GM19240 (cell line): ENCODE data around the gene ZMYND8.
"Not testable (repeated sequence)": the region's sequence is repeated elsewhere in the genome, so short reads cannot be mapped to it uniquely, and the experiment has no call there.

Experiments used
- DNase-seq: peaks from one replicate; pipeline ENCODE4 v3.0.0; 2011; ENCODE audit warnings: low spot score; ENCODE audit not compliant: insufficient read length

ZMYND8 gene

DNA sequence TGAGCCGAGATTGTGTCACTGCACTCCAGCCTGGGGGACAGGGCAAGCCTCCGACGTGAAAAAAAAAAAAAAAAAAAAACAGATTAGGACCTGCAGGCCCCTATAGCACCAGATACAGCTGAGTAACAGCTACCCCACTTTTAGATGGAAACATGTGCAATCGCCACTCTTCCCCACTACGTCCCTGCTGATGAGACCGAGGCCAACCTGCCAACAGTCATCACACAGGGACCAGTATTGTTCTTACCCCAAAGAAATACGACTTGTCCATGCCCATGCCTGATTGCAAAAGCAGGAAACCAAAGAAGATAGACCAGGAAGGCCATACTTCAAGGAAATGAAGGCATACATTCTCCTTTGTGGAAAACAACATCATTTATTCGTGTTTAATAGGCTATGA lies 45.8 kb downstream of the ZMYND8 start:
- DNase-seq, result no peak

DNA sequence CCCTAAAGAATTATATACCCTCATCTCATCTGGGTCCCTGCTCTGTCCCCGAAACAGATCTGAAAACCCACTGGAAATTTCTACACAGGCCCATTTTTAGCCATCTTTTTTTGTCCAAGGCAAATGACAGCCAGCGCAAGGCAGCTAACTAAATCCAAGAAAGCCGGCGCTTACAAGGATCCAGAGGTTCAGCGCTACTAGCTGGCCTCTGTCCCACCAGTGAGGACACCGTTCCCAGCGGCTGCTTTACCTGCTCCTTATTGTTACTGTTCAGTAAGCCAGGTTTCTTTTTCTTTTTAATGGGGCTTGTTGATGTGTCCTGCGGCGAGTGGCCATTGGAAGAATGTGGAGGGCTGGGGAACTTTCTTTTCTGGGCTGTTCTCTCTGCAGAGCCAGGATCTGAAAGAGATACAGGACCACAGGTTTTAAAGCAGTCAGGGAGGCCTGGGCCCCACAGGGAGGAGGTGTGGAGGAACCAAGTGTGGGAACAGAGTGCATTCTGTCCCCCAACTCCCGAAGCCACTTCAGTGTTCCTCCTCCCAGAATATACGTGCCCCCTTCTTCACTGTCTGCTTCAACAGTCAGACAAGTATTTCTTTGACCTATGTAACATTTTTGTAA lies 46.6 kb downstream of the ZMYND8 start:
- no peak for DNase-seq

DNA sequence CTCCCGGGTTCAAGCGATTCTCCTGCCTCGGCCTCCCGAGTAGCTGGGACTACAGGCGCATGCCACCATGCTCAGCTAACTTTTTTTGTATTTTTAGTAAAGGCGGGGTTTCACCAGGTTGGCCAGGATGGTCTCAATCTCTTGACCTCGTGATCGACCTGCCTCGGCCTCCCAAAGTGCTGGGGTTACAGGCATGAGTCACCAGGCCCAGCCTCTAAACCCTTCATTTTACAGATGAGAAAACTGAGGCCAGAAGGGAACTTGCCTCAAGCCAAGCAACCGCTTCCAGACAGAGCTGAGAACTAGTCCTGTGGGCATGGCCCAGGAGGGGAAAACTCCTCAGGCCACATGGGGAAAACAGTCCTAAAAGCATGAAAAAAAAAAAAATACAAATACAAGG lies 47.1 kb downstream of the ZMYND8 start:
- no peak for DNase-seq

DNA sequence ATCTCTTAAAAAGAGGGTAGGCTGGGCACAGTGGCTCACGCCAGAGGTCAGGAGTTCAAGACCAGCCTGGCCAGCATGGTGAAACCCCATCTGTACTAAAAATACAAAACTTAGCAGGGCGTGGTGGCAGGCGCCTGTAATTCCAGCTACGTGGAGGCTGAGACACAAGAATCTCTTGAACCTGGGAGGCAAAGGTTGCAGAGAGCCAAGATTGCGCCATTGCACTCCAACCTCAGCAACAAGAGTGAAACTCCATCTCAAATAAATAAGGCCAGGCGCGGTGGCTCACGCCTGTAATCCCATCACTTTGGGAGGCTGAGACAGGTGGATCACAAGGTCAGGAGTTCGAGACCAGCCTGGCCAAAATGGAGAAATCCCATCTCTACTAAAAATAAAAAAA lies 48.9 kb downstream of the ZMYND8 start:
- DNase-seq, result not testable (repeated sequence)

DNA sequence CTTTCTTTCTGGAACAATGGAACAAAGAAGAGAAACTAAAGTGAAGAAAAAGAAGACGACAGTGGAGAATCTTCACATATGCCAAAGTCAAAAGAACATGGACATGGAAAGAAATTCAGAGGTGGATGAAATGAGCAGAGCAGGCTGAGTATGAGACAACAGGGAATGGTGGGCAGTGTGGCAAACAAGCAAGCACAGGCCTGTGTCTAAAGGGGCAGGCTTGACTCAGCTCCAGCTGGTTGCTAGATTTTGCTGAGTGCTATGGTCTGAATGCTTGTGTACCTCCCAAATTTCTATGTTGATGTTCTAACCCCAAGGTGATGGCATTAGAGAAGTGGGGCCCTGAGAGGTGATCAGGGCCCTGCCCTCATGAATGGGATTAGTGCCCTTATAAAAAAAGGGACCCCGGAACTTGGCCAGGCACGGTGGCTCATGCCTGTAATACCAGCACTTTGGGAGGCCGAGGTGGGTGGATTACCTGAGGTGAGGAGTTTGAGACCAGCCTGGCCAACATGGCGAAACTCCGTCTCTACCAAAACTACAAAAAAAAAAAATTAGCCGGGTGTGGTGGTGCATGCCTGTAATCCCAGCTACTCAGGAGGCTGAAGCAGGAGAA lies 49.6 kb downstream of the ZMYND8 start:
- no peak for DNase-seq

DNA sequence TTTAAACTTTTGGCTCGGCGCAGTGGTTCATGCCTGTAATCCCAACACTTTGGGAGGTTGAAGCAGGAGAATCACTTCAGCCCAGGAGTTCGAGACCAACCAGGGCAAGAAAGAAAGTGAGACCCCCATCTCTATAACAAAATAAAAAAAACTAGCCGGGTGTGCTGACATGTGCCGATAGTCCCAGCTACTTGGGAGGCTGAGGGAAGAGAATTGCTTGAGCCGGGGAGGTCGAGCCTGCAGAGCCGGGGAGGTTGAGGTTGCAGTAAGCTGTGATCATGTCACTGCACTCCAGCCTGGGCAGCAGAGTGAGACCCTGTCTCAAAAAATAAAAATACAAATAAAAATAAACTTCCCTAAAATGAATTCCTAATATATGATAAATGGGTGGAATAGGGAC lies 50.4 kb downstream of the ZMYND8 start:
- no peak for DNase-seq

DNA sequence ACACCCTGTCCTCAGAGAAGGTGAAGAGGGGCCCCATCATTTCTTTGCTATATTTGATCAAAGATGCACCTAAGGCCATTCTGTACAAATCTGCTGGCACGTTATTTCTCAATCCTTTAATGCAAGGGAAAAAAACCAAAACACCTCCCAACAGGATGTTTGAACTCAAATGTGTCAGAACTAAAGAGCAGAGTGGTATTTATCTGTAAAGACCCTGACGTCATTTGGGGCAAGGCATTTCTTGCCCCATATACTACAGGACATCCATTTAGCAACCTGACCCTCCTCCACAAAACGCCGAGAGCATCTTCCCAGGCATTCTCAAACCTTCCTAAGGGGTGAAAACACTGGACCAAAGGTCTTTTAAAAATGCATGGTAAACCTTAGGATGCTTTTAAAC lies 50.8 kb downstream of the ZMYND8 start:
- DNase-seq, result no peak

DNA sequence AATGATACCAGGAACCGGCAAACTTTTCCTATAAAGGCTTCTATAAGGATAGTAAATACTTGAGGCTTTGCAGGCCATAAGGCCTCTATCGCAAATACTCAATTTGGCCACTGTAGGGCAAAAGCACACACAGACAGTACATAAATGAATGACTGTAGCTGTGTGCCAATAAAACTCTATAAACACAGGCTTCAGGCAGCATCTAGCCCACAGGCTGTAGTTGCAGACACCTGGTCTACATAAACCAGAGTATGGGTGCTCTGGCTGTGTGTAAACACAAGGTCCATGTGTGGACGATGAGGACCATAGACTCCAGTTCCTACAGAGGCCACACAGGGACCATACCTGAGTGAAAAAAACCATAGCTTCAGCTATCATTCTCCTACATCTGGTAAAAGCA lies 52.2 kb downstream of the ZMYND8 start:
- DNase-seq, result no peak

DNA sequence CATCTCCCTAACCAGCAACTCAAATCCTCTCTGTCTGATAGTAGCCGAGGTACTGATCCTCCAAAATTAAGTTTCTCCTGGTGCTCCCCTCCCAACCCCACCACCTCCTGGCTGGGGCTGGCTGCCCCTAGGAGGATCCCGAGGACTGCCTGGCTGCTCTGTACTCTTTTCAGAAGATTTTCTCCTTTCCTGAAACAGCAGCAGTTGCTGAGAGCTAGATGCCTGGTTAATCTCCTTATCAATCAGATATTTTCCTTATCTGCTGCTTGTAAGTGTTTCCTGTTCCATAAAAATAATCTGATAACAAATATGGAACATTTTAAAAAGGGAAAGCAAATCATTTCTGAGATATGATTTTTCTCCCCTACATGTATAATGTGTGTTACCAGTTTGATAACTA lies 52.8 kb downstream of the ZMYND8 start:
- DNase-seq, result no peak

DNA sequence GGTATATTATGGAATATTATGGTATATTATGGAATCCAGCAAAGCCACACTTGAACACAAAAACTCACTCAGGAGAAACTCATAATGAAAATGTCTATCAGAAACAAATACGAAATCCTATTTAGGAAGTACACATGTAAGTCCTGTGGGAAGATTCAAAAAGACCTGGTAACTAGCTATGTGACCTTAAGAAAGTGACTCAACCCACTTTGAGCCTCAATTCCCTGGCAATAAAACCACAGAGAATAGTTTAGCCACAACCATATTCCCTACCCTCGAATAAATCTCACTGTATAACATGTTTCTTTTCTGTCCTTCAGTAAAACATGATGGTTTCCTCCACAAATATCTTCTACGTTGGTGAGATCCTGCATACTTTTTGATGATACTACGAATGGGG lies 56.4 kb downstream of the ZMYND8 start:
- DNase-seq, result no peak

DNA sequence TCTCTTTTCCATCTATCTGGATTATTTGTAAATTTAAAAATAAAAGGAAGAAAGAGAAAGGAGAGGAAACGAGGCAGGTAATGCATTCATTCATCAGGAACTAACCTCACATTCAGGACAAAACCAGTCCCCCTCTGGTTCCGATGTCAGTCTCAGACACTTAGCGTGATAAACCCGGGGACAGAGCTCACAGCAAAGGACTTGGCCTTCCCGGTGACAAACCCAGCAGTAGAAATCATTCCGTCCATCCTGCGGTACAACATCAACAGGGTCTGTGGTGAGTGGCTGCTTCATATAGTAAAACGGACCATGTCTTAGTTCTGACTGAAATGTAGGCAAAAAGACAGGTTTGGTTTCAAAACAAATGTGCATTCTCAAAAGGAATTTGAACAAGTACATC lies 57.9 kb downstream of the ZMYND8 start:
- DNase-seq, result no peak

DNA sequence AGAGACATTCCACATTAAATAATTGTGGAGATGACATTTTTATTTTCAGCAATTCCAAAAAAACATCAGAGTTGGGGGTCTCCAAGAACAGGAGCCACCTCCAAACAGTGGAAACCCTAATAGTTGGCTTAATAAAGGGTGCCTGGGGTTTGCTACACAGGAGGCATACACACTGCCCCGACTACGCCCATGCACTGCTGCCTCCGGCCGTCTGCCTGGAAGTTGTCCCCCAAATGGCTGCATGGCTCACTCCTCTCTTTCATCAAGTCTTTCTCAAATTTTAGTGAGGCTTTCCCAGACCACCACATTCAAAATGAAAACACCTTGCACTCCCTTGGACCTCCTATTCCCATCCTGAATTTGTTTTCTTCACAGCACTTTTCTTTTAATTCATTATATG lies 58.8 kb downstream of the ZMYND8 start:
- no peak for DNase-seq

DNA sequence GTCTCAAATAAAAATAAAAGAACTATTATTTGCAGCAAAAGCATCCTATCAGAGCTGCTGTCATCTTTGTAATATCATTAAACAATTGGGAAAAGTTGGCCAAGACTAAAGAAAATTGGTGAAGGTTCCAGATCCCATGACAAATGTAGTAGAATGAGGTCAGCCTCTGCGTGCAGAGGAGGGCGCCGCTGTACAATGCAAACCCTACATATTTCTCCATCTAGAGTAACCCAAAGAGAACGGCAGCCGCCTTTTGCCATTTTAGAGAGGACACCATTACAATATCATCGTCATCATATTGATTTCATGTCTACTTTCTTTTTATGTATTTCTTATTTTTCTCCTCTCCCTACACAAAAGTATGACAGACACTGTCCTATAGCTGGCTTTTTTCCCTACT lies 59.5 kb downstream of the ZMYND8 start:
- DNase-seq, result no peak

DNA sequence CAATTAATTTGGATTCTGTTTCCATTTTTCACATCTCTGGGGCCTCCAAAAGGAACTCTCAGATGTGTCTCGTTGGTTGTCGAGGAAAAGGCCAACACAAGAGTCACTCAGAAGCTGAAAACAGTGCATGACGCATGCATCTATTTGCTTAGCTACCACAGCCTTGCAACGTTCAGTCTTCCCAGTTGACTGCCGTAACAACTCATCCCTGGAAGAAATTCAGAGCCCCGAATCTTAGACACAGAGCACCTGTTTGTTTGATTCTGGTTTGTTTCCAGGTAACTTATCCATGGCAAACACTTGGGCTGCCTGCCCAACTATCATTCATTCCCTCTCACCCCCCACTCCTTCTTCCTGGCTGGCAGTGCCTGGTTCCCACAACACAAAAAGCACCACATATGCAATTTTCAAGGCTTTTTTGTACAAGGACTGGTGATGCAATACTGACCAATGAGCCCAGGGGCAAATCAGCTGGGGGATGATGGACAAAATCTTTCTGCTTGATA lies 60.5 kb downstream of the ZMYND8 start:
- no peak for DNase-seq

DNA sequence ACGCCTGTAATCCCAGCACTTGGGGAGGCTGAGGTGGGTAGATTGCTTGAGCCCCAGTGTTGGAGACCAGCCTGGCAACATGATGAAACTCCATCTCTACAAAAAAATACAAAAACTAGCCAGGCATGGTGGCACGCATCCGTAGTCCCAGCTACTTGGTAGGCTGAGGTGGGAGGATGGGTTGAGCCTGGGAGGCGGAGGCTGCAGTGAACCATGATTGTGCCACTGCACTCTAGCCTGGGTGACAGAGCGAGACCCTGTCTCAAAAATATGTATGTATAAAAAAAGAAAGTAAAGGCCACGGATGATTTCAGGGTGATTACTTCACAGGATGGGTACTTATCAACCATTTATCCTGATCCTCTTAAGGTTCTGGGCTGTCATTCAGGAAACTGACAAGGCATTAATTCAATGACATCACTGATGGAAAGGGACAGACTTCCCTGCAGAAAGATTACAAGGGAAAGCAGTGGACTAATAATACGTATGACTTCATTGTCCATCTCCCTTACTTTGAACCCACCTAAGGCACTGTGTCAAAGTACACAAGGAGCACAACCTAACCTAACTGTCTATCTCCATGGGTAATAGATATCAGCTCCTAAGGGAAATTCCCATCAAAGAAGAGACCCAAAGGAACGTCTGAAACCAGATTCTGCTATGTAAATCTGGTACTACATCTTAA lies 61.2 kb downstream of the ZMYND8 start:
- no peak for DNase-seq

DNA sequence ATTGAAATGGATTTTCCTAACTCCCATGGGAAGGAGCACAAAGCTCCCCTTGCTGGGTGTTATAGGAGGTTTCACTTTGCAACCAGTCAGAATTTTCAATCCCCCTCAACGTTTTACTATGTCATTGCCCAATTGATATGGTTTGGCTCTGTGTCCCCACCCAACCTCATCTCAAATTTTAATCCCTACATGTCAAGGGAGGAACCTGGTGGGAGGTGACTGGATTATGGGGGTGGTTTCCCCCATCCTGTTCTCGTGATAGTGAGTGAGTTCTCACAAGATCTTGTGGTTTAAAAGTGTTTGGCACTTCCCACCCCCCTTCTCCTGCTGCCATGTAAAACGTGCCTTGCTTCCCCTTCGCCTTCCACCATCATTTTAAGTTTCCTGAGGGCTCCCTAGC lies 62.9 kb downstream of the ZMYND8 start:
- DNase-seq, result no peak

DNA sequence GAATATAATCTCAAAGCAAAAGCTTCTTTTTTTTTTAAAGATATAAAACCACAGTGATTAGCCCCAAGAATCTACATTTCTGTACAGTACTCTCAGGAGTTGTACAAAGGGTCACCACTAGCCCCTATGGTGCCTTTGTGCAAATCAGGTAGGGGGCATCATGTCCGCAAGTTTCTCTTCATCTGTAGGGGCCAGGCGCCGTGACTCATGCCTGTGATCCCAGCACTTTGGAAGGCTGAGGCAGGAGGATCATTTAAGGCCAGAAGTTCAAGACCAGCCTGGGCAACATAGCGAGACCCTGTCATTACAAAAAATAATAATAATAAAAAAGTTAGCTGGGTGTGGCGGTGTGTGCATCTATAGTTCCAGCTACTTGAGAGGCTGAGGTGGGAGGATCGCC lies 63.9 kb downstream of the ZMYND8 start:
- DNase-seq, result no peak

DNA sequence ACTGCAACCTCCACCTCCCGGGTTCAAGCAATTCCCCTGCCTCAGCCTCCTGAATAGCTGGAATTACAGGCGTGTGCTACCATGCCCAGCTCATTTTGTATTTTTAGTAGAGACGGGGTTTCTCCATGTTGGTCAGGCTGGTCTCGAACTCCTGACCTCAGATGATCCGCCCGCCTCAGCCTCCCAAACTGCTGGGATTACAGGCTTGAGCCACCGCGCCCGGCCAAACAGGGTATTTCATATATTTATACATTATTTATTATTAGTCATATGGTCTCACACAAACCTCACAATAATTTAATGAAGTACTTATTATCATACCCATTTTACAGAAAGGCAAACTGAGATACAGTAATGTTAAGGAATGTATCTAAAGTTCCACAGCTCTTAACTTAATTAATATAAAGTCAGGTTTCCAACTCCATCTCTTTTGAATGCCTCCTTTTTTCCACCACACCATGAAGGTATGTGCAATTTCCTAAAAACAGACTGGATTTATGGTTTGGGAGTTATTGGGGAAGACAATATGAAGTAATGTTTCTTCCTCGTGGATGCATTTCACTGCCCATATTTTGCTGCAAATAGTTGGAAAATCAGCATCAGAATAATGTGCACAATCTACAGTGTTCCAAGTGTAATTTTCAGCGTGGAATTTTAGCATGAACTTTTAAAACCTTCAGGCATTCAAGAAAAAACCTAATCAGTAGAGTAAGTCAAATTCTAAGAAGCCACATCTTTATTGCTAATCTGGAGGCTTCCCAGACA lies 65.7 kb downstream of the ZMYND8 start:
- no peak for DNase-seq

DNA sequence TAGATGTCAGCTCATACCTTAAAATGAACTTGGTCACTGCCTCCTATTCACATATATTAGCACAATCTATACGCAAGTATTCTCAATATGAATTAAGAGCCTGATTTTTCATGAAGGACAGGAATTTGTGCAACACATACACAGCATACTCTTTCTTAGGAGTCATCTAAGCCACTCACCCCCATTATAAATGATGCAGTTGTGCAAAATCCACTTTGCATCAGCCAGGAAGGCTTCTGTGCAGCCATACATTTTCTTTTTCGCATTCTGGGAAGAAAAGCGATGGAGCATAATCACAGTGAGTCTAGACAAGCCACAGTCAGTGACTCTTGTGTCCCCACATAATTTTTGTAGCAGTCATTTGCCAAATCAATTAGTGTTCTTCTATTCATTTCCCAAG lies 66.5 kb downstream of the ZMYND8 start:
- no peak for DNase-seq

DNA sequence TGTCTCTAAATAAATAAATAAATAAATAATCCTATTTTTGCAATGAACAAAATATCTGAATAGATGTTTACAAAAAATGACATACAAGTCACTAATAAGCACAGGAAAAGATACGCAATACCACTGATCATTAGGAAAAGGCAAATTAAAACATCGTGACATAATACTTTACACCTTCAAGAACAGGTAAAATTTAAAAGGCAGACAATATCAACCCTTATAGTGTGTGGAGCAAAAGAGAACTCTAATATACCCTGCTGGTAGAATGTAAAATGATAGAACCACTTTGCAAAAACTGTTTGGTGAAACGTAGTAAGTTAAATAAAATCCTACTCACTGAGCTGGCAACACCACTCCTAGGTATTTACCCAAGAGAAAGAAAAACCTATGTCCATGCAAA lies 67.4 kb downstream of the ZMYND8 start:
- DNase-seq, result no peak

DNA sequence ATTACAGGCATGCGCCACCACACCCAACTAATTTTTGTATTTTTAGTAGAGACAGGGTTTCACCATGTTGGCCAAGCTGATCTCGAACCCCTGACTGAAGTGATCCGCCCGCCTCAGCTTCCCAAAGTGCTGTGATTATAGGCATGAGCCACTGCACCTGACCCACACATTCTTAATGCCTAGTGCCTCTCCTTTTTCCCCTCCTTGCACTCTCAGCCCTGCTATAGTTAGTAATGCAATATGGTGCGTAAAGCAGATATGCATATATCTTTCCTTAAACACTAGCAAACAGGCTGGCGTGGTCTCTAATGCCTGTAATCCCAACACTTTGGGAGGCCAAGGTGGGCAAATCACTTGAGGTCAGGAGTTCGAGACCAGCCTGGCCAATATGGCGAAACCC lies 68.0 kb downstream of the ZMYND8 start:
- DNase-seq, result not testable (repeated sequence)

DNA sequence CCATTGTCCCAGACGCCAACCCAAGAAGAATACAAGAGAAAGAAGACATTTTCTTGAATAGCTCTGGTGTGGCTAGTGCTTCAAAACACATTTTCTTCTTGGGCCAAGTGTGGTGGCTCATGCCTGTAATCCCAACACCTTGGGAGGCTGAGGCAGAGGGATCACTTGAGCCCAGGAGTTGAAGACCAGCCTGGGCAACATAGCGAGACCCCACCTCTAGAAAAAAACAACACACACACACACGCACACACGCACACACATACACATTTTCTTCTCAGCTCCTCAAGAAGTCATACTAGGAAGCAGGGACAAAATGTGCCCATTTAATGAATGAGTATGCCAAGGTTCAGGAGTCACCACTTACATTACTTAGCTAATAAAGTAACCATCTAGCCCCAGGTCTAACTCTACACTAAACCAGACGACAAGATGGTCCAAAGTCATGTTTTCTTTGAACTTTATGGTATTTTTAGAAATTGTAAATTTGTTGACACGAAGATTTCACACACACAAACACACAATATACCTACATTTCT lies 68.8 kb downstream of the ZMYND8 start:
- DNase-seq, result no peak
